Measurements from ENCODE around the gene TRMT44.

DNA sequence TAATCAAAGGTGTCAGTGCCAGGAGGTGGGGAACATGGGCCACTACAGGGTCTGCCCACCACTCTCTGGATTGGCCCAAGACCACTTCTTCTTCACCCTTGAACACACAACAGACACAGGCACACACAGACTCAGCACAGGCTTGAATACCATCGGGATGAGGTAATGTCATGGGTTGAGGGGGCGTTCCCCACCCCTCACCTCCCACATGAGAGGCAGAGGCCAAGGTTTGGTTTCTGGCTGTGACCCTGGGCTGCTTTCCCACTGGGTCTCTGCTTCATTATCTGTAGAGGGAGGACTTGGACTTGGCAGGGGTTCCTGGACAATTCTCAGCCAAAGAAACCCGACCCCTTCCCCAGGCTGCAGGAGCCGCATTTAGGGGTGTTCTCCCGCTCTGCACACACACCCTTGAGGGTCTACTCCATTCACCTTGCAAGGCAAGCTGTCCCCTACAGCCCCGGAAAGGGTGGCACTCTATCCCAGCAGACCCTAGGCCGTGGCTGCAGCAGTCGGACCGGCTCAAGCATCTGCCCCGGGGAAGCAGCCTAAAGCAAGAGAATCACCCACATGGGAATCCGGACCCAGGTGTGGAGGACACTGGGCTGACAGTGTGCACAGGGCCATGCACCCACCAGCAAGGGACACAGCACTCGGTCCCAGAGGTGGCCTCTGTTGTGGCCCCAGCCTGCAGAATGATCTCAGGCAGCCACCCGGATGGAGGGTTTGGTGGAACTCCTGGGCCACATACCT, 62.4 kb downstream of the TRMT44 start:
- TF ChIP-seq, protein P1, sequence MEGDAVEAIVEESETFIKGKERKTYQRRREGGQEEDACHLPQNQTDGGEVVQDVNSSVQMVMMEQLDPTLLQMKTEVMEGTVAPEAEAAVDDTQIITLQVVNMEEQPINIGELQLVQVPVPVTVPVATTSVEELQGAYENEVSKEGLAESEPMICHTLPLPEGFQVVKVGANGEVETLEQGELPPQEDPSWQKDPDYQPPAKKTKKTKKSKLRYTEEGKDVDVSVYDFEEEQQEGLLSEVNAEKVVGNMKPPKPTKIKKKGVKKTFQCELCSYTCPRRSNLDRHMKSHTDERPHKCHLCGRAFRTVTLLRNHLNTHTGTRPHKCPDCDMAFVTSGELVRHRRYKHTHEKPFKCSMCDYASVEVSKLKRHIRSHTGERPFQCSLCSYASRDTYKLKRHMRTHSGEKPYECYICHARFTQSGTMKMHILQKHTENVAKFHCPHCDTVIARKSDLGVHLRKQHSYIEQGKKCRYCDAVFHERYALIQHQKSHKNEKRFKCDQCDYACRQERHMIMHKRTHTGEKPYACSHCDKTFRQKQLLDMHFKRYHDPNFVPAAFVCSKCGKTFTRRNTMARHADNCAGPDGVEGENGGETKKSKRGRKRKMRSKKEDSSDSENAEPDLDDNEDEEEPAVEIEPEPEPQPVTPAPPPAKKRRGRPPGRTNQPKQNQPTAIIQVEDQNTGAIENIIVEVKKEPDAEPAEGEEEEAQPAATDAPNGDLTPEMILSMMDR (IDR thresholded peaks at IDR 0.05) = no peak
- TF ChIP-seq ZFX (IDR thresholded peaks at IDR 0.05; ENCODE audit: borderline replicate concordance) = no peak
